HepG2 (cell line): ENCODE measurements around the gene RGP1. TPM values are rescaled to one million over a fixed set of nuclear protein-coding genes. Genes with fewer than 3 reads are reported as not detected.

Source experiments
- ADNP ChIP-seq: sonication (generic); formaldehyde crosslinking; IDR thresholded peaks from 2 replicates; pipeline ENCODE4 v1.4.0; 2020; ENCODE audit warnings: missing genetic modification reagents
- ASH2L ChIP-seq: fragments of 300-600, 200-600 bp; sonication (generic); IDR thresholded peaks from 2 replicates; pipeline ENCODE4 v1.7.0; 2017; ENCODE audit warnings: low read depth, mild to moderate bottlenecking, moderate library complexity, mixed read lengths, low read length; ENCODE audit not compliant: insufficient read length
- CENPX ChIP-seq: sonication (generic); formaldehyde crosslinking; IDR thresholded peaks from 2 replicates; pipeline ENCODE4 v1.9.0; 2021; ENCODE audit warnings: mild to moderate bottlenecking, missing genetic modification reagents, moderate library complexity
- MED13 ChIP-seq: sonication (generic); formaldehyde crosslinking; IDR thresholded peaks from 2 replicates; pipeline ENCODE4 v1.5.0; 2020; ENCODE audit warnings: missing genetic modification reagents
- PRDM4 ChIP-seq: sonication (generic); formaldehyde crosslinking; IDR thresholded peaks from 2 replicates; pipeline ENCODE4 v1.9.0; 2021; ENCODE audit warnings: missing genetic modification reagents, borderline replicate concordance
- RAD21 ChIP-seq: fragments of 450-650 bp; formaldehyde crosslinking; IDR thresholded peaks from 2 replicates; pipeline ENCODE4 v1.5.0; 2020; ENCODE audit warnings: mild to moderate bottlenecking
- SOX5 ChIP-seq: IDR thresholded peaks from 2 replicates; pipeline ENCODE4 v1.6.1; 2016; ENCODE audit warnings: borderline replicate concordance
- SP140L ChIP-seq: sonication (generic); formaldehyde crosslinking; IDR thresholded peaks from 2 replicates; pipeline ENCODE4 v1.4.0; 2020; ENCODE audit warnings: missing genetic modification reagents, borderline replicate concordance
- TBL1XR1 ChIP-seq: fragments of 150-350 bp; IDR thresholded peaks from 2 replicates; pipeline ENCODE4 v1.6.1; 2014; ENCODE audit warnings: borderline replicate concordance, low read length; ENCODE audit not compliant: partially characterized antibody
- TGIF2 ChIP-seq: IDR thresholded peaks from 2 replicates; pipeline ENCODE4 v1.6.1; 2016; ENCODE audit warnings: control low read depth, missing compliant biosample characterization
- ZFP90 ChIP-seq: sonication (generic); formaldehyde crosslinking; IDR thresholded peaks from 2 replicates; pipeline ENCODE4 v1.8.0; 2022; ENCODE audit warnings: missing genetic modification reagents, mild to moderate bottlenecking, inconsistent platforms, borderline replicate concordance
- ZNF276 ChIP-seq: sonication (generic); formaldehyde crosslinking; IDR thresholded peaks from 2 replicates; pipeline ENCODE4 v1.4.0; 2020; ENCODE audit warnings: mild to moderate bottlenecking, low read depth, missing genetic modification reagents
- ZNF296 ChIP-seq: sonication (generic); formaldehyde crosslinking; conservative IDR thresholded peaks from 2 replicates; pipeline ENCODE4 v1.5.0; 2020; ENCODE audit warnings: mild to moderate bottlenecking, missing genetic modification reagents
- ZNF318 ChIP-seq: sonication (generic); formaldehyde crosslinking; IDR thresholded peaks from 2 replicates; pipeline ENCODE4 v1.4.0; 2020; ENCODE audit warnings: mild to moderate bottlenecking, missing genetic modification reagents
- ZSCAN20 ChIP-seq: sonication (generic); formaldehyde crosslinking; IDR thresholded peaks from 2 replicates; pipeline ENCODE4 v1.4.0; 2020; ENCODE audit warnings: missing genetic modification reagents, mild to moderate bottlenecking, borderline replicate concordance
- polyA plus RNA-seq, 8 experiments: library from polyadenylated mRNA; depleted of rRNA in 3 of 8; stranded (reverse) in 7 of 8; unstranded in 1 of 8; fragments of >200 nt; fragmentation: Illumina TruSeq in 4 of 8; extraction: Trizol in 4 of 8; gene quantifications; 2 replicates each; pipeline versions ENCODE4 v1.2.1 to v1.2.3, GENCODE V29; 2011 to 2016; ENCODE audit warnings: low read depth in 4 of 8, missing spikeins in 1 of 8, mixed read lengths in 1 of 8; ENCODE audit not compliant: insufficient read depth in 1 of 8
- total RNA-seq, 5 experiments: library from RNA; depleted of rRNA; stranded (reverse); fragments of >200 nt; fragmentation: Illumina TruSeq; extraction: Trizol; gene quantifications; 2 replicates each; pipeline ENCODE4 v1.2.3, GENCODE V29; 2016; ENCODE audit warnings: low read depth in 1 of 5

RGP1 gene
- total and polyA plus RNA-seq, 2 of the 13 experiments (the other 11 are each of a cell fraction or from before 2014, with no cell fraction given) = 12.7 to 21.0 TPM

- TF ChIP-seq ZNF318 (CRISPR knock-in tag) = 0 out of 2 replicates have a peak, but pooled peaks have one; percentile 44
- 0 out of 2 replicates have a peak, but pooled peaks have one; percentile 18 for TF ChIP-seq RAD21
- no peak for TF ChIP-seq SOX5 (CRISPR knock-in tag)
- peak; percentile 85 for TF ChIP-seq ZFP90 (CRISPR knock-in tag)
- no peak for TF ChIP-seq MED13 (CRISPR knock-in tag)
- TF ChIP-seq ADNP (CRISPR knock-in tag) = no peak
- TF ChIP-seq ZNF276 (CRISPR knock-in tag) = no peak; the same call in 1 of the 2 replicates
- TF ChIP-seq ZNF296 (CRISPR knock-in tag) = no peak
- TF ChIP-seq ASH2L = no peak
- peak; percentile 86; the same call in 1 of the 2 replicates for TF ChIP-seq ZSCAN20
- TF ChIP-seq TBL1XR1 = no peak
- TF ChIP-seq TGIF2 (CRISPR knock-in tag) = peak; percentile 64; the same call in 1 of the 2 replicates
- no peak for TF ChIP-seq PRDM4 (CRISPR knock-in tag)
- TF ChIP-seq CENPX (CRISPR knock-in tag) = no peak
- no peak for TF ChIP-seq SP140L (CRISPR knock-in tag)
These were observed 7.5 kb downstream of the RGP1 start (continued) for GRCh38 chr9:35756275-35757225.
